ENCODE data around the gene SF3A2. TPM values are rescaled to one million over a fixed set of nuclear protein-coding genes. Genes with fewer than 3 reads are reported as not detected.

Gene SF3A2
- total and polyA plus RNA-seq, 2 donors (not counting 3 experiments of a cell fraction or from before 2014, with no cell fraction given): 21.5 to 164 TPM

GRCh38 chr19:2201473-2202148 is 35.0 kb upstream of the SF3A2 start:
- peaks cover 26% of the 10 kb centered on the region for H3K79me2 ChIP-seq (ENCODE audit: control insufficient read depth, insufficient read depth, low read length)
- ChIA-PET CTCF (no interaction called here), POLR2A (no interaction called here)
- TF ChIP-seq MAX (IDR thresholded peaks at IDR 0.05; ENCODE audit: insufficient read depth, insufficient read length) (no peak), GATA2 (IDR thresholded peaks at IDR 0.05; ENCODE audit: insufficient read depth, insufficient read length, low read depth, low read length) (no peak), MYC (IDR thresholded peaks at IDR 0.05; ENCODE audit: low read depth, low read length) (no peak), JUN (IDR thresholded peaks at IDR 0.05; ENCODE audit: borderline replicate concordance, insufficient read depth, insufficient read length, low read depth) (no peak), POLR2AphosphoS5 (IDR thresholded peaks at IDR 0.05; ENCODE audit: insufficient read depth, low read depth, low read length) (no peak), EZH2 (IDR thresholded peaks at IDR 0.05; ENCODE audit: borderline replicate concordance, low read depth, low read length, severe bottlenecking) (no peak), FOS (IDR thresholded peaks at IDR 0.05; ENCODE audit: borderline replicate concordance, insufficient read depth, low read length) (no peak), POLR2A (IDR thresholded peaks at IDR 0.05; ENCODE audit: low read depth, low read length) (no peak)
- TF ChIP-seq, protein P1, sequence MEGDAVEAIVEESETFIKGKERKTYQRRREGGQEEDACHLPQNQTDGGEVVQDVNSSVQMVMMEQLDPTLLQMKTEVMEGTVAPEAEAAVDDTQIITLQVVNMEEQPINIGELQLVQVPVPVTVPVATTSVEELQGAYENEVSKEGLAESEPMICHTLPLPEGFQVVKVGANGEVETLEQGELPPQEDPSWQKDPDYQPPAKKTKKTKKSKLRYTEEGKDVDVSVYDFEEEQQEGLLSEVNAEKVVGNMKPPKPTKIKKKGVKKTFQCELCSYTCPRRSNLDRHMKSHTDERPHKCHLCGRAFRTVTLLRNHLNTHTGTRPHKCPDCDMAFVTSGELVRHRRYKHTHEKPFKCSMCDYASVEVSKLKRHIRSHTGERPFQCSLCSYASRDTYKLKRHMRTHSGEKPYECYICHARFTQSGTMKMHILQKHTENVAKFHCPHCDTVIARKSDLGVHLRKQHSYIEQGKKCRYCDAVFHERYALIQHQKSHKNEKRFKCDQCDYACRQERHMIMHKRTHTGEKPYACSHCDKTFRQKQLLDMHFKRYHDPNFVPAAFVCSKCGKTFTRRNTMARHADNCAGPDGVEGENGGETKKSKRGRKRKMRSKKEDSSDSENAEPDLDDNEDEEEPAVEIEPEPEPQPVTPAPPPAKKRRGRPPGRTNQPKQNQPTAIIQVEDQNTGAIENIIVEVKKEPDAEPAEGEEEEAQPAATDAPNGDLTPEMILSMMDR (IDR thresholded peaks at IDR 0.05; ENCODE audit: extremely low read depth in 1 of 2, insufficient read depth in 1 of 2, low read depth in 1 of 2, low read length in 2 of 2): no peak
- intact Hi-C loops (cut with micrococcal nuclease) (no loop called here), dilution Hi-C loops (cut with MboI; ENCODE audit: extremely low pct_ligation_motif_present, low sequenced_read_pairs) (no loop called here)
- H3K27me3 ChIP-seq (ENCODE audit: control insufficient read depth in 2 of 2, insufficient read depth in 2 of 2, low read length in 2 of 2): no peaks in the 10 kb centered on the region
- no peak overlapping the region for H3K9ac ChIP-seq (replicated peaks; ENCODE audit: extremely low read depth, insufficient read depth, low read length)
- no peaks in the 10 kb centered on the region for H3K9me1 ChIP-seq (replicated peaks; ENCODE audit: control insufficient read depth, extremely low read depth, insufficient read depth, low read length)
- no peak overlapping the region for H3K4me3 ChIP-seq (replicated peaks in 1 of 3; ENCODE audit: insufficient read depth in 1 of 3, low read depth in 1 of 3, low read length in 3 of 3)
- DNase-seq (ENCODE audit: low read depth, low spot score): no peak
- no peaks in the 10 kb centered on the region for H4K20me1 ChIP-seq (replicated peaks; ENCODE audit: control insufficient read depth, extremely low read depth, insufficient read depth, low read length)
- no peak overlapping the region for H3K4me2 ChIP-seq (ENCODE audit: insufficient read depth, low read length)
- H3K9me3 ChIP-seq (replicated peaks; ENCODE audit: control insufficient read depth, insufficient read depth, low read length): no peaks in the 10 kb centered on the region
- H3K36me3 ChIP-seq (ENCODE audit: control insufficient read depth in 2 of 2, extremely low read depth in 1 of 2, insufficient read depth in 2 of 2, low read length in 2 of 2): peaks cover 2 to 26% of the 10 kb centered on the region in 2 experiments
- H3K4me1 ChIP-seq (ENCODE audit: control insufficient read depth, extremely low read depth, insufficient read depth, low read length): no peaks in the 10 kb centered on the region
- H2AFZ ChIP-seq (ENCODE audit: low read depth, low read length): no peak overlapping the region
- H3K27ac ChIP-seq (ENCODE audit: insufficient read depth, low read depth, low read length): no peak overlapping the region
- no peak for FAIRE-seq
- no TSS peak for BruUV-seq (replicated peaks)

Data from endothelial cell of umbilical vein (primary cell).